Psoas muscle (tissue), 8 donors: ENCODE measurements around the gene TNFRSF9. TPM values are rescaled to one million over a fixed set of nuclear protein-coding genes. Genes with fewer than 3 reads are reported as not detected.

Experiments used
- ATAC-seq, 4 donors: fragments of 200-7000 bp; cut with Tn5 transposase; one replicate each; pipeline ENCODE4 v1.9.1; 2020; ENCODE audit warnings: moderate library complexity in 3 of 4, mild to moderate bottlenecking in 2 of 4
- DNase-seq, 2 donors: peaks; one replicate each; pipeline ENCODE4 v3.0.0-alpha.2; 2020
- H3K27ac ChIP-seq: fragments of 200-600 bp; one replicate; pipeline ENCODE4 v1.8.0; 2022
- H3K27me3 ChIP-seq, 3 donors: fragments of 200-600 bp in 1 of 3; one replicate each; pipeline versions ENCODE4 v1.6.1 to v1.8.0; 2013 to 2022; ENCODE audit warnings: low read length in 2 of 3, mild to moderate bottlenecking in 2 of 3, moderate library complexity in 1 of 3; ENCODE audit not compliant: insufficient read depth in 3 of 3
- H3K36me3 ChIP-seq, 2 donors: fragments of 200-600 bp in 1 of 2; one replicate each; pipeline versions ENCODE4 v1.6.1 to v1.8.0; 2013 to 2022; ENCODE audit warnings: low read depth in 1 of 2, mild to moderate bottlenecking in 1 of 2, moderate library complexity in 1 of 2; ENCODE audit not compliant: insufficient read depth in 1 of 2
- H3K4me1 ChIP-seq: fragments of 200-600 bp; one replicate; pipeline ENCODE4 v1.8.0; 2022
- H3K4me3 ChIP-seq: fragments of 200-600 bp; one replicate; pipeline ENCODE4 v1.8.0; 2022; ENCODE audit warnings: mild to moderate bottlenecking
- H3K9me3 ChIP-seq: fragments of 200-600 bp; one replicate; pipeline ENCODE4 v1.8.0; 2022
- CTCF ChIP-seq: fragments of 200-600 bp; IDR thresholded peaks from one replicate; pipeline ENCODE4 v1.8.0; 2022; ENCODE audit warnings: antibody characterized with exemption
- WGBS, 3 donors: extraction: QIAGEN DNeasy Blood & Tissue Kit; methylation state at CpG; one replicate each; pipeline versions ENCODE4 v1.1.6 to v1.1.7; 2013; 5-methylcytosine and 5-hydroxymethylcytosine counted together
- intact Hi-C, 2 donors: fragments of 100-400 bp; cut with DNase I; formaldehyde crosslinking; loops; one replicate each; pipeline versions ENCODE4 v1.11.0 to v1.14.2; 2022
- polyA plus RNA-seq, 3 donors: library from polyadenylated mRNA; stranded (reverse); fragments of 200-250 nt; gene quantifications; one replicate each; pipeline ENCODE4 v1.2.3, GENCODE V29; 2013
- total RNA-seq, 4 donors: library from RNA; stranded (reverse); fragmentation: NEBNext Ultra II Directional in 2 of 4; extraction: Animal tissue kit (Norgen Biotek cat#: 25700) in 2 of 4; gene quantifications; one replicate each; pipeline versions ENCODE4 v1.2.1 to v1.2.4, GENCODE V29; 2021 to 2023
- donor health status: healthy with polysubstance abuse.
- donor health status: DM: no; HTN: no; CAD: no; lungs with moderate emphysema.
- donor health status: Bipolar disorder and iron deficiency.
- donor health status: healthy.
- donor health status: DM: yes; HTN: yes; CAD: no.
- donor health status: DM: no; HTN: no; CAD: no.
- donor health status: DM: no; HTN: no; CAD: no.
- donor health status: DM: yes; HTN: yes; CAD: no.

TNFRSF9 gene
- total and polyA plus RNA-seq, 7 donors: 0.01 to 0.12 (median 0.01) TPM; not detected in 4

GRCh38 chr1:7888248-7889081, 52.2 kb downstream of the TNFRSF9 start:
- TF ChIP-seq CTCF: no peak
- intact Hi-C loops: no loop called here
- WGBS, 3 donors: 79 to 84% (median 81%) methylated on average over 9 of the region's 9 CpGs
- Histone ChIP-seq H3K36me3 (no peaks in the 10 kb centered on the region), H3K27ac (no peak overlapping the region), H3K27me3 (peaks cover 3 to 34% (median 10%) of the 10 kb centered on the region in 3 donors), H3K4me1 (no peaks in the 10 kb centered on the region), H3K4me3 (no peak overlapping the region), H3K9me3 (no peaks in the 10 kb centered on the region)
- DNase-seq (no peak), ATAC-seq (no peak)

- ATAC-seq (no peak), DNase-seq (no peak)
- Histone ChIP-seq H3K36me3 (no peaks in the 10 kb centered on the region), H3K9me3 (no peaks in the 10 kb centered on the region), H3K27ac (no peak overlapping the region), H3K4me1 (no peaks in the 10 kb centered on the region), H3K27me3 (peaks cover 3 to 34% (median 10%) of the 10 kb centered on the region in 3 donors), H3K4me3 (no peak overlapping the region)
- 24 to 25% (median 24%) methylated on average over 7 of the region's 7 CpGs for WGBS, 3 donors
- no peak for TF ChIP-seq CTCF
- intact Hi-C loops: no loop called here
These were observed 54.3 kb downstream of the TNFRSF9 start for GRCh38 chr1:7886405-7886745.

DNA sequence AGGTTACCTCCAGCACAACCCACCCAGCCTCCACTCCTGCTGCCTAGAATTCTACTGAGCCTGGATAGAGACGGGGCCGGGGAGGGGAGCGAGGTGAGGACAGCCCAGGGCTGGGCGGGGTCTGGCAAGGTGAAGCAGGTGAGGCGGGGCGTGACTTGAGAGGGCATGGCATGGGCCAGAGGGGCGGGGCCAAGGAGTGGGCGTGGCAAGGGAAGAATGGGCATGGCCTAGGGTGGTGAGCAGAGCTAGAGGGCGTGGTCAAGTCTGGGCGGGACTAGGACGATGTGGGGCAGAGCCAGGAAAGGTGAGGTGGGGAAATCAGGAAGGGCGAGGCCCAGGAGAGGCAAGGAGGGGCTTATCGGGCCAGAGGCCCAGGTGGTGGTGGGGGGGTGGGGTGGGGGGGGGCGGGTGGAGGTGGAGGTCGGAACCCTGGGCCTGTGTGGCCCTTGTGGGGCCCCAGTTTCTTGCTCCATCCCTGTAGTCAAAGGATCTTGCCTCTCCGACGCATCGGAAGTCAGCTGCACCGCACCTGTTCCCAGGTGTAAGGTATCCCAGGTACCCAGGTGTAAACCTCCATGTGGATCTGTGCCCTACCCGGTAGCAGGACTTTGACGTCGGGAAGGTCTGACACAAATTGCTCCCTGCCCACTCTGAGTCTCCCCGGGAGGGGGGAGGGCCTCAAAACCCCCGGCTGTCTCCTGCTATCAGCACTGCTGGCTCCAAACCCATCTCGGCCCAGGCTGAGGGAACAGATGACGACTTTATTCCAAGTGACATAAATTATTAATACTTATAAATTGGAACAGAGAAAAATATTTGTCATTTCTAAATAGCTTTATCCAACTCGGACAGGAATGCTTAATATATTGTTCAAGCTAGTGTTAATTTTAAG, 54.9 kb downstream of the TNFRSF9 start:
- no peak for TF ChIP-seq CTCF
- ATAC-seq (no peak), DNase-seq (peak in 1 of 2 donors; percentile 55)
- Histone ChIP-seq H3K4me3 (no peak overlapping the region), H3K4me1 (no peaks in the 10 kb centered on the region), H3K27me3 (peaks cover 3 to 34% (median 10%) of the 10 kb centered on the region in 3 donors), H3K9me3 (no peaks in the 10 kb centered on the region), H3K36me3 (no peaks in the 10 kb centered on the region), H3K27ac (no peak overlapping the region)
- WGBS, 3 donors: 18 to 22% (median 20%) methylated on average over 22 to 27 of the region's 27 CpGs
- intact Hi-C loops: no loop called here

DNA sequence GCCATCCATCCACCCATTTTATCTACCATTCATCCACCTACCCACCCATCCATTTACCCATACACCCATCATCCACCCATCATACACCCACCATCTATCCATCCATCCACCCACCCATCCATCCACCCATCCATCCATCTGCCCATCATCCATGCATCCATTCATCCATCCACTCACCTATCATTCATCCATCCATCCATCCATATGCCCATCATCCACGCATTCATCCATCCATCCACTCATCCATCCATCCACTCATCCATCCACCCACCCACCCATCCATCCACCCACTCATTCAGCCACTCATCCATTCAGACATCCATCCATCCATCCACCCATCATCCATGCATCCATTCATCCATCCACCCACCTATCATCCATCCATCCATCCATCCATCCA, 55.9 kb downstream of the TNFRSF9 start:
- peaks cover 3 to 34% (median 10%) of the 10 kb centered on the region in 3 donors for H3K27me3 ChIP-seq
- no peaks in the 10 kb centered on the region for H3K36me3 ChIP-seq
- 38 to 98% (median 95%) methylated on average over 1 of the region's 1 CpG for WGBS, 3 donors
- no peak overlapping the region for H3K27ac ChIP-seq
- DNase-seq: no peak
- intact Hi-C loops: no loop called here
- no peaks in the 10 kb centered on the region for H3K9me3 ChIP-seq
- no peak overlapping the region for H3K4me3 ChIP-seq
- H3K4me1 ChIP-seq: no peaks in the 10 kb centered on the region
- TF ChIP-seq CTCF: no peak
- ATAC-seq: no peak
